ENCODE measurements around the gene IFNA16.
"Not testable (repeated sequence)": the region's sequence is repeated elsewhere in the genome, so short reads cannot be mapped to it uniquely, and the experiment has no call there.

IFNA16 gene

DNA sequence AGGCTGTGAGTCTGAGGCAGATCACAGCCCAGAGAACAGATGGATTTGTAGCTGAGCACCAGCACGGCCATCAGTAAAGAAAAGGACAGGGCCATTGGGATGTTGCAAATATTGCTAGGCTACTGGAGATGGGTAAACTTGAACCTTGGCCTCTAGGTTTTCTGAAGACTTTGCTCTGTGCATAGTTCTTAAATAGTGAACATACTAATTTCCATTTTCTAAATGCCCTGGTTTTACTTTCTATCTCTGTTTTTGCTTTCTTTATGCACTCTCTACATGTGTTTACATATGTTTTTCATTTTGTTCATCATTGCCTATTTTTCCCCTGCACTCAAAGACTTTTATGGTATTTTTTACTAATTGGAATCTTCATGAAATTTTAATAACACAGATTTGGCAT, at the start of gene IFNA16:
TSS of gene IFNA16 (minus strand) at position 101 of the 400 bp plus-strand sequence. CDS start at position 95, 6 bp downstream.
- not testable (repeated sequence) for H3K36me3 ChIP-seq (ENCODE audit: insufficient read depth, insufficient read length, low read length); H3K27me3 ChIP-seq (ENCODE audit: insufficient read depth, insufficient read length); H3K4me3 ChIP-seq (ENCODE audit: insufficient read length, low read depth); H3K9ac ChIP-seq (ENCODE audit: insufficient read length, low read depth); DNase-seq (ENCODE audit: low read depth, low spot score); H3K9me3 ChIP-seq (ENCODE audit: insufficient read depth, low read length); H3K4me1 ChIP-seq (ENCODE audit: insufficient read depth, insufficient read length)

DNA sequence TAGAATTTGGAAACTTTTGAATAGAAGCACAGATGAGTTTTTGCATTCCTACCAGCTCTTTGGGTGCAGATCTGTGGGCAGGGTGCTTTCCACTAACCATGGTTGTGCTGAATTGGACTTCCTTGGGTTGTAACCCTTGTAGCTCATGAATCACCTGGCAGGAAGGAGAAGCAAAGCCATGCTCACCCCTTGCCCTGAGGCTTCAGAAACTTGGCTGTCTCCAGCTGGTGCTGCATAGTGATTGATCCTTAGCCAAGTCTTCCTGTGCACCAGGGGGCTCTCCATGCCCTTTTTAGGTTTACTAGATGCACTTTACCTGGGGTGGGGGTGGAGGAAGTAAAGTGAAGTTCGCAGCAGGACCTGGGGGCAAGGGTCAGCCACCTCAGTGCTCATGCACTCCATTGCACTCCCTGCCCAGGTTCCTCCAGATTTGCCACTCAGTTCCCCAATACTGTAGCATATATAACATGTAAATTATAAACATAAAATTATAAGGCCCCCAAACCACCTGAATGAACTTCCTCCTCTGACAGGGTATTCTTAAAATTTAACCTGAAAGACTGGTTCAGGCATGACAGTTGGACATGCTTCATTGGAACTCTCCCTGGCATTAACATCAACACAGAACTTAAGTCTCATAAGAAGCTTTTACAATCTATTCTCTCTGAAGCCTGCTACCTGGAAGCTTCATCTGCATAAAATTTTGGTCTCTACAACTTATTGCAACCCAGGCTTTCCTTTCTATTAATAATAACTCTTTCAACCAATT, 48.5 kb upstream of the IFNA16 start:
- Histone ChIP-seq H3K4me3 (ENCODE audit: insufficient read length, low read depth) (no peak overlapping the region), H3K9ac (ENCODE audit: insufficient read length, low read depth) (no peak overlapping the region), H3K36me3 (ENCODE audit: insufficient read depth, insufficient read length, low read length) (no peaks in the 10 kb centered on the region), H3K9me3 (ENCODE audit: insufficient read depth, low read length) (no peaks in the 10 kb centered on the region), H3K27me3 (ENCODE audit: insufficient read depth, insufficient read length) (no peaks in the 10 kb centered on the region), H3K4me1 (ENCODE audit: insufficient read depth, insufficient read length) (no peaks in the 10 kb centered on the region)
- no peak for DNase-seq (ENCODE audit: low read depth, low spot score)
- no peak for TF ChIP-seq YY1 (IDR thresholded peaks at IDR 0.05; ENCODE audit: insufficient read depth, insufficient read length)
- no peak for TF ChIP-seq ZNF274 (IDR thresholded peaks at IDR 0.05; ENCODE audit: low read depth, low read length)
- no peak for TF ChIP-seq SUZ12 (IDR thresholded peaks at IDR 0.05; ENCODE audit: extremely low read depth, insufficient read depth, insufficient read length)

DNA sequence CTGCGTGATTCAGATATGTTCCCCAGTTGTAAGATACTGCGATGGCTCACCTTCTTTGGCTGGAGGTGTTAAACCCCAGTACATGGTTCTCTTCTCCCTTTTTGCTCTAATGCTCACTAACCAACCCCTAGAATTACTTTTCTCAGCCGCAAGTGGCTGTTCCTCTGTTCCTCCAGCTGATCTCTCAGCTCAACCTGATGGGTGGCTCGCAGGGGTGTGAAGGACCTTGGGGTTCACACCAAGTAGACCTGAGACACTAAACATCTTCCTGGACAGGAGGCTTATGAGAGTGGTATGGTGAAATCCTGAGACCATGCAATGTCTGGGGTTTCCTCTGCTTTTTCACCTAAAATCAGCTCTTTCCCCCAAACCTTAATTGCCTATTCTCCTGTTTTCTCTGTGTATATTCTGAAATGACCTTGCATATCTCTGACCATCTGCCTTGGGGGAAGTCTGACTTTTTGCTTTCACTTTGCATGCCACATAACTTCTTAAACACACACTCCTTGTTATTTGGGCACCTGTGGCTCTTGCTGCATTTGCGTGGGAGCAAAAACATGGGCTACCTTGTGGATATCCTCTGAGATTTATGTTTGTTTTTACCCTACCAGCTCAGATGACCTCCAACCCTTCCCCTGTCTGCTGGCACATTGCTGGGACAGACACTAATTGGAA, 38.6 kb upstream of the IFNA16 start:
- Histone ChIP-seq H3K9me3 (ENCODE audit: insufficient read depth, low read length) (peaks cover 19% of the 10 kb centered on the region), H3K9ac (ENCODE audit: insufficient read length, low read depth) (no peak overlapping the region), H3K4me3 (ENCODE audit: insufficient read length, low read depth) (no peak overlapping the region), H3K27me3 (ENCODE audit: insufficient read depth, insufficient read length) (no peaks in the 10 kb centered on the region), H3K36me3 (ENCODE audit: insufficient read depth, insufficient read length, low read length) (no peaks in the 10 kb centered on the region), H3K4me1 (ENCODE audit: insufficient read depth, insufficient read length) (peaks cover 2% of the 10 kb centered on the region)
- no peak for DNase-seq (ENCODE audit: low read depth, low spot score)
- no peak for TF ChIP-seq SUZ12 (IDR thresholded peaks at IDR 0.05; ENCODE audit: extremely low read depth, insufficient read depth, insufficient read length)
- TF ChIP-seq YY1 (IDR thresholded peaks at IDR 0.05; ENCODE audit: insufficient read depth, insufficient read length), result no peak
- TF ChIP-seq ZNF274 (IDR thresholded peaks at IDR 0.05; ENCODE audit: low read depth, low read length), result no peak

DNA sequence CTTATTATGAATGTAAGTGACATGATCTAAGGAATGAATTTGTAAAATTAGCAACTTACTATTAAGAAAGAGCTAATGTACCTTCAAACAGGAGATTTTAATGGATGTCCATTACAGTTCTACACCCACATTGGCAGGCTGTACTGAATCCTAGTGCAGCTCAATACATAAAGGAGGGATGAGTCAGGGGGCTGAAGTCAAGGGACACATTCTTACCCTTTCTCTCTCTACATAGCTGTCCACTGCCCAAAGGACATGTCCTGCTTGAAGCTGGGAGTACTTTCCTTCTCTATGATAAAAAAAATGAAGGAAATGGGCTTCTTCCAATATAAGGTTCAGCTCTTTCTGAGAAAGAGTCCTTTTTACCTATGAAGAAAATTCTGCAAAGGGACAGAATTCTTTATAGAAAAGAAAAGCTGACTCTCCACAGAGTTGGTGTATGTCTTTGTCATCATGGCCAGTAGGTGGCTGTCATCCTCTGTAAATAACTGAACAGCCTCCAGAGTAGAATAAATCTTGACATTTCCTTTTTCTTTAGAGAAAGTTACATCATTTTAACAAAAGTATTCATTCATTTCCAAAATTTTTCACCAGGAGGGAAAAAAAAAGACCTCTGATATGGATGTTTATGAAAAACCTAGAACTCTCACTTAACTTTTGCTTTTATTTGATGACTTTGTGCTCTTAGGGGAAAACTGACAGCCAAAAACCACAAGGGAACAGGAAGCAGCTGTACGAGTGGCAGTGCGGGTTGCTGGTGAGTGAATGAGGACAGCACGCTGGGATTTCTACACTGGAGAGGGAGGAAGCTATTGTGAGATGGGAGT, 35.8 kb upstream of the IFNA16 start:
- no peak overlapping the region for H3K4me3 ChIP-seq (ENCODE audit: insufficient read length, low read depth)
- TF ChIP-seq YY1 (IDR thresholded peaks at IDR 0.05; ENCODE audit: insufficient read depth, insufficient read length) (no peak), SUZ12 (IDR thresholded peaks at IDR 0.05; ENCODE audit: extremely low read depth, insufficient read depth, insufficient read length) (no peak), ZNF274 (IDR thresholded peaks at IDR 0.05; ENCODE audit: low read depth, low read length) (no peak)
- DNase-seq (ENCODE audit: low read depth, low spot score), result peak; percentile 22

DNA sequence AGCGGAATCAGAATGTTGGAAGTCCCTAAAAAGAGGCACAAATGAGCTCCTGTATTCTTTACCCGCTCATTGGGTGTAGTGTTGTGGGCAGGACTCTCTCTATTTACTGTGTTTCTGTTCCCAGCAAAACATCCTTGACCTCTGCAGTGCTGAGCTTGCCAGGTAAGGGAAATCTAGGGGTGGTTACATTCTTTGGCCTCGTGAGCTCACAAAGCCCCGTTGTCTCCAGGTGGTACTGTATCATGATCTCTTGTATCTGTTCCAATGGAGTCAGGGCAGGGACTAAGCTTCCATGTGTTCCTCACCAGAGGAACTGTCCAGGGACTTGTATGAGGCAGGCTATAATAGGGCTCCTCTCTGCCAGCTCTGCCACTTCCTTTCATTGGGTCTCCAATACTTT, 34.5 kb upstream of the IFNA16 start:
- DNase-seq (ENCODE audit: low read depth, low spot score), result no peak
- Histone ChIP-seq H3K9ac (ENCODE audit: insufficient read length, low read depth) (no peak overlapping the region), H3K36me3 (ENCODE audit: insufficient read depth, insufficient read length, low read length) (no peaks in the 10 kb centered on the region), H3K27me3 (ENCODE audit: insufficient read depth, insufficient read length) (no peaks in the 10 kb centered on the region), H3K9me3 (ENCODE audit: insufficient read depth, low read length) (no peaks in the 10 kb centered on the region), H3K4me3 (ENCODE audit: insufficient read length, low read depth) (no peak overlapping the region), H3K4me1 (ENCODE audit: insufficient read depth, insufficient read length) (peaks cover 2% of the 10 kb centered on the region)
- TF ChIP-seq ZNF274 (IDR thresholded peaks at IDR 0.05; ENCODE audit: low read depth, low read length), result no peak
- no peak for TF ChIP-seq YY1 (IDR thresholded peaks at IDR 0.05; ENCODE audit: insufficient read depth, insufficient read length)
- TF ChIP-seq SUZ12 (IDR thresholded peaks at IDR 0.05; ENCODE audit: extremely low read depth, insufficient read depth, insufficient read length), result no peak

More for the DNA sequence above, 35.8 kb upstream of the IFNA16 start:
- Histone ChIP-seq H3K36me3 (ENCODE audit: insufficient read depth, insufficient read length, low read length) (no peaks in the 10 kb centered on the region), H3K9ac (ENCODE audit: insufficient read length, low read depth) (no peak overlapping the region), H3K9me3 (ENCODE audit: insufficient read depth, low read length) (peaks cover 6% of the 10 kb centered on the region), H3K27me3 (ENCODE audit: insufficient read depth, insufficient read length) (no peaks in the 10 kb centered on the region), H3K4me1 (ENCODE audit: insufficient read depth, insufficient read length) (peaks cover 2% of the 10 kb centered on the region)

DNA sequence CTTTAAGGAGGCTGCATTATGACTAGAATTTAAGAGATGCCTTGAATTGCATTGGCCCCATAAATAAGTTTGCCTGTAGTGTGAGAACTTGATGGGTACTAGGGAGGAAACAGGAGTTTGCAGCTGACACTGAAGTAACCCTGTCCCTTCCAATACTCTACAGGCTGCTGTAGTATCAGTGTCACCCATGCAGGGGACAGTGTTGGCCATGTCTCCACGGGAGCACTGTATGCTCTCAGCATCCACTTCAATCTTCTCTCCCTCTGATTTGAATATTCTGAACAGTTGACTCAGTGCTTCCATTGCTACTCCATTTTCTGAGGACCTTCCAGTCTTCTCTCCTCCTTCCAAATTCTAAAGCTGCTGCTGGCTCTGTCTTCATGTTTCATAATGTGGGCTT, 34.1 kb upstream of the IFNA16 start:
- TF ChIP-seq SUZ12 (IDR thresholded peaks at IDR 0.05; ENCODE audit: extremely low read depth, insufficient read depth, insufficient read length) (no peak), ZNF274 (IDR thresholded peaks at IDR 0.05; ENCODE audit: low read depth, low read length) (no peak), YY1 (IDR thresholded peaks at IDR 0.05; ENCODE audit: insufficient read depth, insufficient read length) (no peak)
- H3K4me3 ChIP-seq (ENCODE audit: insufficient read length, low read depth), result no peak overlapping the region
- H3K36me3 ChIP-seq (ENCODE audit: insufficient read depth, insufficient read length, low read length), result no peaks in the 10 kb centered on the region
- no peak overlapping the region for H3K9ac ChIP-seq (ENCODE audit: insufficient read length, low read depth)
- no peak for DNase-seq (ENCODE audit: low read depth, low spot score)
- peaks cover 2% of the 10 kb centered on the region for H3K4me1 ChIP-seq (ENCODE audit: insufficient read depth, insufficient read length)
- no peaks in the 10 kb centered on the region for H3K9me3 ChIP-seq (ENCODE audit: insufficient read depth, low read length)
- no peaks in the 10 kb centered on the region for H3K27me3 ChIP-seq (ENCODE audit: insufficient read depth, insufficient read length)

DNA sequence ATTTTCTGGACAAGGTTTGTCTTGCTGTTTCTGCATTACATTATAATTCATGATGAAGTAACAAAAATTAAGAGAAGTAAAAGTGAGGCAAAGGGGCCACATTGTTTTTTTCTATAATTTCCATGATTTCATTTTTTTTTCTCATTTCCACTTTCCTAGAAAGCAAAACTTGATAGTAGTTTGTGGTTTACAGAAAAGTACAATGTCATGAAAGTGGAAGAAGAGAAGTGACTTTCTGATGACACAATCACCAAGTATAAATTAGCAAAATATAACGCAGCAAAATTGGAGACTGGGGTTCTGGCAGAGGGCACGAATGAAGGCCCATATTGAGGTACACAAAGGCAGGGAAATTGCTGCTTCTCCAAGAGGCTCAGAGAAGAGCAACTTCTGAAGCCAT, 27.7 kb upstream of the IFNA16 start:
- H3K4me3 ChIP-seq (ENCODE audit: insufficient read length, low read depth), result no peak overlapping the region
- TF ChIP-seq SUZ12 (IDR thresholded peaks at IDR 0.05; ENCODE audit: extremely low read depth, insufficient read depth, insufficient read length) (no peak), ZNF274 (IDR thresholded peaks at IDR 0.05; ENCODE audit: low read depth, low read length) (no peak), YY1 (IDR thresholded peaks at IDR 0.05; ENCODE audit: insufficient read depth, insufficient read length) (no peak)
- no peak for DNase-seq (ENCODE audit: low read depth, low spot score)
- no peak overlapping the region for H3K9ac ChIP-seq (ENCODE audit: insufficient read length, low read depth)
- H3K27me3 ChIP-seq (ENCODE audit: insufficient read depth, insufficient read length), result no peaks in the 10 kb centered on the region
- H3K36me3 ChIP-seq (ENCODE audit: insufficient read depth, insufficient read length, low read length), result no peaks in the 10 kb centered on the region
- H3K9me3 ChIP-seq (ENCODE audit: insufficient read depth, low read length), result no peaks in the 10 kb centered on the region
- H3K4me1 ChIP-seq (ENCODE audit: insufficient read depth, insufficient read length), result no peaks in the 10 kb centered on the region

Measured in NT2/D1 (cell line).